Measurements from ENCODE around the gene OR51E1. TPM values are rescaled to one million over a fixed set of nuclear protein-coding genes. Genes with fewer than 3 reads are reported as not detected.

OR51E1 gene
- total RNA-seq (2014; rRNA removed; shearing (Covaris generic)) (not detected in 2 replicates), polyA plus RNA-seq (2016; fragmentation: Nextera tagmentation; extraction: Ambion mirVana) (not detected in 2 replicates)

DNA sequence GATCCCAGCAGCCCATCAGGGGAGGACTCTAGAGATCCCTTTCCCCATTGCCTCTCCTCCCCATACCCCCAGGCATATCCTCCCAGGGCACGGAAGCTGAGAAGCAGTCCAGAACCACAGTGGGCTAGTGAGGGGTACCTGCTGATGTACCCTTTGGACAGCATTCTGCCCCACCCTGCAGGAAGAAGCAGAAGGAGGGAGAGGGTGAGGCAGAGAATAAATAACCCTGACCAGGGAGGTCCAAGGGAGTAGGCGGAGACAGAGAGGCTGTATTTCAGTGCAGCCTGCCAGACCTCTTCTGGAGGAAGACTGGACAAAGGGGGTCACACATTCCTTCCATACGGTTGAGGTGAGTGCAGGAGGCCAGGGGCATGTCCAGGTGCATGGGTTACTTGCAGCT is at the start of gene OR51E1:
OR51E1 (plus strand) TSS at position 301 of the 400 bp plus-strand sequence. CDS start 8,545 bp downstream, outside the sequence.
- Histone ChIP-seq H3K4me1 (ENCODE audit: insufficient read depth) (no peaks in the 10 kb centered on the region), H3K9me3 (ENCODE audit: low read depth) (no peaks in the 10 kb centered on the region), H4K20me1 (ENCODE audit: insufficient read depth) (no peaks in the 10 kb centered on the region), H3K27ac (no peak within 1 kb of the TSS), H3F3A (ENCODE audit: insufficient read depth) (no peaks in the 10 kb centered on the region), H3K4me3 (no peak within 1 kb of the TSS), H2AFZ (no peak within 1 kb of the TSS), H3K9ac (no peak within 1 kb of the TSS), H3K79me2 (ENCODE audit: insufficient read depth) (no peaks in the 10 kb centered on the region), H3K36me3 (ENCODE audit: low read depth) (no peaks in the 10 kb centered on the region), H3K4me2 (ENCODE audit: unreplicated experiment) (no peak within 1 kb of the TSS), H3K27me3 (replicated peaks; ENCODE audit: insufficient read depth) (no peaks in the 10 kb centered on the region), H3K9me2 (ENCODE audit: insufficient read depth) (no peaks in the 10 kb centered on the region)
- no peak for DNase-seq
- in situ Hi-C loops (cut with MboI), result loop anchor here (10.0 to 25.0 kb wide), 2 partner anchors 361 to 744 kb away; partner anchors contain the start of gene OR51M1
- WGBS, 2 experiments (ENCODE audit: low coverage in 1 of 2, low lambda C conversion rate in 2 of 2, missing lambda C conversion rate in 2 of 2), result 43 to 48% methylated on average over 3 of the region's 3 CpGs
- no peak for TF ChIP-seq EZH2 (IDR thresholded peaks at IDR 0.05; ENCODE audit: insufficient read depth, poor library complexity, severe bottlenecking)
- no peak for TF ChIP-seq EZH2phosphoT487 (IDR thresholded peaks at IDR 0.05; ENCODE audit: insufficient read depth, low read depth)

GRCh38 chr11:4605057-4605456 is 38.7 kb upstream of the OR51E1 start:
- Histone ChIP-seq H4K20me1 (ENCODE audit: insufficient read depth) (no peaks in the 10 kb centered on the region), H3K9me3 (ENCODE audit: low read depth) (no peaks in the 10 kb centered on the region), H3K36me3 (ENCODE audit: low read depth) (no peaks in the 10 kb centered on the region), H3K27ac (no peak overlapping the region), H3K4me3 (no peak overlapping the region), H3K27me3 (replicated peaks; ENCODE audit: insufficient read depth) (no peaks in the 10 kb centered on the region), H3K9ac (no peak overlapping the region), H3K4me2 (ENCODE audit: unreplicated experiment) (no peak overlapping the region), H2AFZ (no peak overlapping the region), H3K79me2 (ENCODE audit: insufficient read depth) (peaks cover 8% of the 10 kb centered on the region; the same call in 1 of the 2 replicates), H3K4me1 (ENCODE audit: insufficient read depth) (peaks cover 5% of the 10 kb centered on the region; the same call in 1 of the 2 replicates), H3F3A (ENCODE audit: insufficient read depth) (no peaks in the 10 kb centered on the region), H3K9me2 (ENCODE audit: insufficient read depth) (no peaks in the 10 kb centered on the region)
- 82% methylated on average over 4 of the region's 4 CpGs for WGBS, 2 experiments (ENCODE audit: low coverage in 1 of 2, low lambda C conversion rate in 2 of 2, missing lambda C conversion rate in 2 of 2)
- TF ChIP-seq EZH2phosphoT487 (IDR thresholded peaks at IDR 0.05; ENCODE audit: insufficient read depth, low read depth), result no peak
- no peak for TF ChIP-seq EZH2 (IDR thresholded peaks at IDR 0.05; ENCODE audit: insufficient read depth, poor library complexity, severe bottlenecking)
- DNase-seq, result no peak
- in situ Hi-C loops (cut with MboI), result no loop called here

DNA sequence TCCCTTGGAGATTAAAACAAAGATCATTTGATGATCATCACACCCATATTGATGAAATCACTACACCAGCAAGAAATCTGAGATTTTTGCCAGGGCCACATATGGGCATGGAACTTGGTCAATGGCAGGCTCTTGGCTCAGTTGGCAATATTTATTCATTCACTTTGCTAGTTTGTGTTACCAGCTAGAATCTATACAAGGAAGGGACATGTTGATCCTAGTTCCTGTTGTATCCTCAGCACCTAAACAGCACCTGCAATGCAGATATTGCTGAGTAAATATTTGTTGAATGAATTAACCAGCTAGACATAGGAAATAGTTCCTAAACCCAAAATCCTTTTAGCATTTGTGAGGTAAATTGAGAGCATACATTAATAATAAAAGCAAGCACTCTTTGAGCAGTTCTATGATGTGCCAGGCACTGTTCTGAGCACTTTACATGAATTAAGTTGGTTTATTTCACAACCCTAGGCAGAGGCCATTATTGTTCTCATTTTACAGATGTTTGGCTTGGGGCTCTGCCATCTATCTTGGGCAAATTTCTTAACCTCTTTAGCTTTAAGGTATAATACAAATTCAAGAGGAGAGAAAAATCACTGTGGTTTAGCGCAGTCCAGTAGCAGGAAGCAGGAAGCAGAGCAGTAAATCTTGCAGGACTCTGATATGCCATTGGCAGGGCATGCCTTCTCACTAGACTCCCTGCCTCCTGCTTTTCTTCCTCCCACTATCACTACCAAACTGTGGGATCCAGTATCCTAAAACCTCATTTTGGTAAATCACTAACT is 37.4 kb upstream of the OR51E1 start:
- Histone ChIP-seq H3K9me3 (ENCODE audit: low read depth) (no peaks in the 10 kb centered on the region), H3K79me2 (ENCODE audit: insufficient read depth) (peaks cover 8% of the 10 kb centered on the region; the same call in 1 of the 2 replicates), H3K27me3 (replicated peaks; ENCODE audit: insufficient read depth) (no peaks in the 10 kb centered on the region), H3K9me2 (ENCODE audit: insufficient read depth) (no peaks in the 10 kb centered on the region), H4K20me1 (ENCODE audit: insufficient read depth) (no peaks in the 10 kb centered on the region), H3K4me3 (peak overlapping the region; percentile 82), H3K4me2 (ENCODE audit: unreplicated experiment) (peak overlapping the region; percentile 95), H3K9ac (peak overlapping the region; percentile 89; the same call in 1 of the 2 replicates), H3K4me1 (ENCODE audit: insufficient read depth) (peaks cover 5% of the 10 kb centered on the region; the same call in 1 of the 2 replicates), H3K36me3 (ENCODE audit: low read depth) (no peaks in the 10 kb centered on the region), H3F3A (ENCODE audit: insufficient read depth) (no peaks in the 10 kb centered on the region), H3K27ac (no peak overlapping the region), H2AFZ (peak overlapping the region; percentile 99)
- TF ChIP-seq EZH2 (IDR thresholded peaks at IDR 0.05; ENCODE audit: insufficient read depth, poor library complexity, severe bottlenecking), result no peak
- no peak for TF ChIP-seq EZH2phosphoT487 (IDR thresholded peaks at IDR 0.05; ENCODE audit: insufficient read depth, low read depth)
- in situ Hi-C loops (cut with MboI), result no loop called here
- WGBS, 2 experiments (ENCODE audit: low coverage in 1 of 2, low lambda C conversion rate in 2 of 2, missing lambda C conversion rate in 2 of 2), result 64 to 89% methylated on average over 1 of the region's 1 CpG
- peak; percentile 36 for DNase-seq

DNA sequence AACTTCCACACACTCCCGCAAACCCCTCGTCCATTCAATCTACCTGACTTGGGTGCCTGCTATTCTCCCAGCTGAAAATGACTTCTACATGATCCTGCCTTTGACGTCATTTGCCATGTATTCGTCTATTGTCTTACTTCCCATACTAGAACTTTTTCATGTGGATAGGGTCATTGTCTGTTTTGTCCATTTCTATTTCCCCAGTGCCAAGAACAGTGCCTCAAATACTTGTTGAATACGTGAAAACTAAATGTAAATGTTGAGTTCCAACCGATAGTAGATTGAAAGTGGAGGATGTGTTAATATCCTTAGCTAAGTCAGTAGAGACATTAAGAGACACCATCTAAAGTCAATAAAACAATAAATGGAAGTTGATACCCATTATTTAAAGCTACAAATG is 36.7 kb upstream of the OR51E1 start:
- H3F3A ChIP-seq (ENCODE audit: insufficient read depth), result no peaks in the 10 kb centered on the region
- no peaks in the 10 kb centered on the region for H3K9me2 ChIP-seq (ENCODE audit: insufficient read depth)
- no peaks in the 10 kb centered on the region for H4K20me1 ChIP-seq (ENCODE audit: insufficient read depth)
- in situ Hi-C loops (cut with MboI), result no loop called here
- peaks cover 5% of the 10 kb centered on the region; the same call in 1 of the 2 replicates for H3K4me1 ChIP-seq (ENCODE audit: insufficient read depth)
- H3K36me3 ChIP-seq (ENCODE audit: low read depth), result no peaks in the 10 kb centered on the region
- peak overlapping the region; percentile 82 for H3K4me3 ChIP-seq
- WGBS, 2 experiments (ENCODE audit: low coverage in 1 of 2, low lambda C conversion rate in 2 of 2, missing lambda C conversion rate in 2 of 2), result 57 to 61% methylated on average over 6 of the region's 6 CpGs
- H3K9me3 ChIP-seq (ENCODE audit: low read depth), result no peaks in the 10 kb centered on the region
- H2AFZ ChIP-seq, result peak overlapping the region; percentile 99
- H3K4me2 ChIP-seq (ENCODE audit: unreplicated experiment), result peak overlapping the region; percentile 95
- peak overlapping the region; percentile 89 for H3K9ac ChIP-seq
- H3K27ac ChIP-seq, result no peak overlapping the region
- H3K27me3 ChIP-seq (replicated peaks; ENCODE audit: insufficient read depth), result no peaks in the 10 kb centered on the region
- DNase-seq, result peak; percentile 43
- H3K79me2 ChIP-seq (ENCODE audit: insufficient read depth), result peaks cover 8% of the 10 kb centered on the region; the same call in 1 of the 2 replicates
- TF ChIP-seq EZH2 (IDR thresholded peaks at IDR 0.05; ENCODE audit: insufficient read depth, poor library complexity, severe bottlenecking) (no peak), EZH2phosphoT487 (IDR thresholded peaks at IDR 0.05; ENCODE audit: insufficient read depth, low read depth) (no peak)
